Measurements from ENCODE around the gene GRID2IP.

Gene GRID2IP

DNA sequence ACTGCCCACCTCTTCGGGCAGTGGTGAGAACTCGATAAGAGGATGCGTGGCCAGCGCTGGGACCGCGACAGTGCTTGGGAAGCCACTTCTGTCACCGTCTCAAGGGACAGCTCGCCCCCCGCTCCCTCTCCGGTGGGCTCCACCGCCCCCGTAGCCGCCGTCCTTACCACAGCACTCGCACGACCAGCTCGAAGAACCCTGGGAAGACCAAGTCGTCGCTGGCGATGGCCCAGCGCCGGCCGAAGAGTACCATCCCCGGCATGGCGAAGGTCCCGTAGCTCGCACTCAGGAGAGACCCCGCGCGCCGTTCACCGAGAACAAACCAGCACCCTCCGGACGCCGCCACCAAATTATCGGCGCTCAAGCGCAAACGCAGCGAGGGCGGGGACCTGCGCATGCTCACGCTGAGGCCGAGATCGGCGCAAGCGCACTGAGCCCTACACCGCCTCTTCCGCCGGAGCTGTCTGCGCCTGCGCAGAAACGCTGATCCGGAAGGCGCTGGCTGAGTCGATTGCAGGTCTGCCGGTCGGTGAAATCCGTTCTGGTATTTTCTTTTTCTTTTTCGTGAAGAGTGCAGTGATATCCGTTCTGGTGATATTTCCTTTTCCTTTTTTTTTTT lies 103.6 kb downstream of the GRID2IP start, which contains the start of gene DAGLB:
DAGLB (minus strand) TSS at position 374 of the 619 bp plus-strand sequence; CDS start at position 262, 112 bp downstream.
- DNase-seq (ENCODE audit: low read depth), result peak; percentile 93
